Medulla oblongata (tissue), 1 donor: ENCODE measurements around the gene PRMT5.

Source experiments
- DNase-seq: peaks from one replicate; pipeline ENCODE4 v3.0.0-alpha.2; 2015; ENCODE audit errors: extremely low spot score

The PRMT5 gene

DNA sequence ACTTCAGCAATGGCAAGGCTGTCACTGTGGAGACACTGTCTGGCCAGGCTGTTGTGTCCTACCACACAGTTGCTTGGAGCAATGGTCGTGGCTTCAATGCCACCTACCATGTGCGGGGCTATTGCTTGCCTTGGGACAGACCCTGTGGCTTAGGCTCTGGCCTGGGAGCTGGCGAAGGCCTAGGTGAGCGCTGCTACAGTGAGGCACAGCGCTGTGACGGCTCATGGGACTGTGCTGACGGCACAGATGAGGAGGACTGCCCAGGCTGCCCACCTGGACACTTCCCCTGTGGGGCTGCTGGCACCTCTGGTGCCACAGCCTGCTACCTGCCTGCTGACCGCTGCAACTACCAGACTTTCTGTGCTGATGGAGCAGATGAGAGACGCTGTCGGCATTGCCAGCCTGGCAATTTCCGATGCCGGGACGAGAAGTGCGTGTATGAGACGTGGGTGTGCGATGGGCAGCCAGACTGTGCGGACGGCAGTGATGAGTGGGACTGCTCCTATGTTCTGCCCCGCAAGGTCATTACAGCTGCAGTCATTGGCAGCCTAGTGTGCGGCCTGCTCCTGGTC lies 53.3 kb downstream of the PRMT5 start:
- no peak for DNase-seq

DNA sequence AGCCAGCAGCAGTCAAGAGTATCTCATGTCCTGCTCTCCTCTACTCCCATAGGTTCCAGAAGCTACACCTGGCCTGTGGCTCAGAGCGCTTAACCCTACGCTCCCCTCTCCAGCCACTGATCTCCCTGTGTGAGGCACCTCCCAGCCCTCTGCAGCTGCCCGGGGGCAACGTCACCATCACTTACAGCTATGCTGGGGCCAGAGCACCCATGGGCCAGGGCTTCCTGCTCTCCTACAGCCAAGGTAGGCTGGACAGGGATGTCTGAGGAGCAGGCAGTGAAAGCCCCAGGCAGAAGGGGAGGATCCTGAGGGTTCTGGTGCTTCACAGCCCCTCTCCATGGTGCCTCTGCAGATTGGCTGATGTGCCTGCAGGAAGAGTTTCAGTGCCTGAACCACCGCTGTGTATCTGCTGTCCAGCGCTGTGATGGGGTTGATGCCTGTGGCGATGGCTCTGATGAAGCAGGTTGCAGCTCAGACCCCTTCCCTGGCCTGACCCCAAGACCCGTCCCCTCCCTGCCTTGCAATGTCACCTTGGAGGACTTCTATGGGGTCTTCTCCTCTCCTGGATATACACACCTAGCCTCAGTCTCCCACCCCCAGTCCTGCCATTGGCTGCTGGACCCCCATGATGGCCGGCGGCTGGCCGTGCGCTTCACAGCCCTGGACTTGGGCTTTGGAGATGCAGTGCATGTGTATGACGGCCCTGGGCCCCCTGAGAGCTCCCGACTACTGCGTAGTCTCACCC lies 54.0 kb downstream of the PRMT5 start:
- no peak for DNase-seq

DNA sequence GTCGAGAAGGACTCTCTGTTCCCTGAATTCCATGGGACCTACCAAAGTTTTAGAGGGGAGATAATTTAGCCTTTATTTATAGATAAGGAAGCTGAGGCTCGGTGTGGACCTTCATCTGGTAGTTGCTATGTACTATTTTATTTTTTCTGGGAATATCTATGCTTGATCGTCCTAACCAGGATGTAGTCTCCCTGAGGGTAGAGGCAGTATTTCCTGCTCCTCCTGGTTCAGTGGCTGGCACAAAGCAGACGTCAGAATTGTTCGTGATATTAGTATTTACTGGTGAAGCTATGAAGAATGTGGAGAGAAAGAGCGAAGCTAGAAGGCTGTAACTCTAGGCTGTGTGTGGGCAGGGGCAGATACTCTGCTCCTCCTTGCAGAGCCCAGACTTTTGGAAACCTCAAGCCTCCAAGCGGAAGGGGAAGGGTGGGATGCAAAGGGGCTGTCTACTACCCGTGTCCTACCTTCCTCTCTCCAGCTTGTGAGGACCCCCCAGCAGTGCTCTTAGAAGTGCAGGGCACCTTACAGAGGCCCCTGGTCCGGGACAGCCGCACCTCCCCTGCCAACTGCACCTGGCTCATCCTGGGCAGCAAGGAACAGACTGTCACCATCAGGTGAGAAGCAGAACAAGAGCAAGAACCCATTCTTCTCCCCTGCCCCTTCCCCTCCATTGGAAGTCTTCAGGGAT lies 56.2 kb downstream of the PRMT5 start:
- no peak for DNase-seq

DNA sequence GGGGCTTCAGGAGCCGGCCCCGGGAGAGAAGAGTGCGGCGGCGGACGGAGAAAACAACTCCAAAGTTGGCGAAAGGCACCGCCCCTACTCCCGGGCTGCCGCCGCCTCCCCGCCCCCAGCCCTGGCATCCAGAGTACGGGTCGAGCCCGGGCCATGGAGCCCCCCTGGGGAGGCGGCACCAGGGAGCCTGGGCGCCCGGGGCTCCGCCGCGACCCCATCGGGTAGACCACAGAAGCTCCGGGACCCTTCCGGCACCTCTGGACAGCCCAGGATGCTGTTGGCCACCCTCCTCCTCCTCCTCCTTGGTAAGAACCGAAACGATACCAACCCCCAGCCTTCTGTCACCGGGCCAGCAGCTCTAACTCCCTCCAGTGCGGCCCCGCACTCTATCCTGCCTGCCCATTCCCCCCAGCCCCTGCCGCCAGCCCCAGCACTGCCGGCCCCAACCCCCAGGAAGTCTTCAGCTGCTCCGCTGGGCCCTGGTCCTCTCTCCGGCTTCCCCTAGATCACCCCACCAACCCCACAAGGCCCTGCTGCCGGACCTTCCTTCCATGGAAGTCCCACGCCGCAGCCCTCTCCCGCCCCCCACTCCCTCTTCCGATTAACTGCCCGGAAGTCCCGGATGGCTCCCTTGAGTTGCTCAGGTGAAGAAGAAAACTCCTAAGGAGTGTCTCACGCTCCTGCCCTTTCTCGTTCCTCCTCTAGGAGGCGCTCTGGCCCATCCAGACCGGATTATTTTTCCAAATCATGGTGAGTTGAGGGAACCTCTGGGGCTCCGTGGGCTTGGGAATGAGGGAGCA lies 56.9 kb downstream of the PRMT5 start:
- peak; percentile 91 for DNase-seq

DNA sequence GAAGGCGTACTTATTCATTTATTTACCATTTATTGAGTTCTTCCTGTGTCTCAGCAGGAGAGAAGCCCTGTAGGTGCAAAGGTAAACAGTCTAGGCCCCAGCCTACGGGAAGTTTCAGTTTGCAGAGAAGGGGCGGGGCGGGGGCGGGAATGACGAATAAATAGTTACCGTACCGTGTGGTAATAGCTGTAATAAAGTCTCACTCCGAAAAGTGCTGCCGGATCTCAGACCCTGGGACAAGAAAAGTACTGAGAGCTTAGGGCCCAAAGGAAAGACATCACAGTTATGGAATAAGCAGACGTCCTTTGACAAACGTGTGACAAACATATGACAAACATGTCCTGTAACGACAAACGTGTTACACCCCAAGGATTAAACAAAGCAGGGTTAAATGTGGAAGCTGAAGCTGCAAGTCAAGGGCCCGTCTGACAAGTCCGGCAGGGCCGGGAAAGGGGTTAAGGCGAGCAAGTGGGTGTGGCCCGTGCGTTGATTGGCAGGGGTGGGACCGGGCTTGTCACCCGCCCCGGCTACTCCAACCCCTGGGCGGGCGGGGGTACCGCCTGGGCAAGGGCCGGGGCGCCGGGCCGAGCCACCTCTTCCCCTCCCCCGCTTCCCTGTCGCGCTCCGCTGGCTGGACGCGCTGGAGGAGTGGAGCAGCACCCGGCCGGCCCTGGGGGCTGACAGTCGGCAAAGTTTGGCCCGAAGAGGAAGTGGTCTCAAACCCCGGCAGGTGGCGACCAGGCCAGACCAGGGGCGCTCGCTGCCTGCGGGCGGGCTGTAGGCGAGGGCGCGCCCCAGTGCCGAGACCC lies 57.7 kb downstream of the PRMT5 start, which contains the start of gene LRP10:
LRP10 (plus strand) TSS at position 517 of the 809 bp plus-strand sequence. CDS start 564 bp downstream, outside the sequence.
- peak; percentile 97 for DNase-seq

DNA sequence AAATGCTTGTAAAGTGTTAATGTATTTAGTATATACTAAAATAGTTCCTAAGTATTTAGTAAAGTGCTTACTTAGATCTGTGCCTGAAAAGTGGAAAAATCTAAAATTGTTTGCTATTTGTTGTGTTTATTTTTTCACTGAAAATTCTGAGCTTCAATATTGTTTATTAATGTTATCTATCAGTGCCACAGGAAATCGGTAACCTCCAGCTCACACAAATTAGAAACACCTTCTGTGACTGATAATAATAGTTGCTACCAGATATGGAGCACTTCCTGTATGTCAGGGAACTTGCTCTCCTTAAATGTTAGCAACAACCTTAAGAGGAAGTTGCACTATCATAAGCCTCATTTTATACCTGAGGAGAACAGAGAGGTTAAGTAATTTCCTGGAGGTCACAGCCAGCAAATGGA lies 58.4 kb downstream of the PRMT5 start:
- no peak for DNase-seq
